Erythroblast (primary cell): Measurements from ENCODE around the gene KLHL29.

Source experiments
- GATA1 ChIP-seq: IDR thresholded peaks from 2 replicates; pipeline ENCODE4 v1.6.1; 2011; ENCODE audit warnings: low read depth, mild to moderate bottlenecking, control low read depth, low read length, moderate library complexity
- POLR2A ChIP-seq: IDR thresholded peaks from 2 replicates; pipeline ENCODE4 v1.6.1; 2011; ENCODE audit warnings: mild to moderate bottlenecking, low read length

- no peak for TF ChIP-seq POLR2A
- no peak for TF ChIP-seq GATA1
Observed at GRCh38 chr2:23401427-23402204, 16.6 kb downstream of the KLHL29 start.
